Measurements from ENCODE around the gene NUDT15.

Gene NUDT15

DNA sequence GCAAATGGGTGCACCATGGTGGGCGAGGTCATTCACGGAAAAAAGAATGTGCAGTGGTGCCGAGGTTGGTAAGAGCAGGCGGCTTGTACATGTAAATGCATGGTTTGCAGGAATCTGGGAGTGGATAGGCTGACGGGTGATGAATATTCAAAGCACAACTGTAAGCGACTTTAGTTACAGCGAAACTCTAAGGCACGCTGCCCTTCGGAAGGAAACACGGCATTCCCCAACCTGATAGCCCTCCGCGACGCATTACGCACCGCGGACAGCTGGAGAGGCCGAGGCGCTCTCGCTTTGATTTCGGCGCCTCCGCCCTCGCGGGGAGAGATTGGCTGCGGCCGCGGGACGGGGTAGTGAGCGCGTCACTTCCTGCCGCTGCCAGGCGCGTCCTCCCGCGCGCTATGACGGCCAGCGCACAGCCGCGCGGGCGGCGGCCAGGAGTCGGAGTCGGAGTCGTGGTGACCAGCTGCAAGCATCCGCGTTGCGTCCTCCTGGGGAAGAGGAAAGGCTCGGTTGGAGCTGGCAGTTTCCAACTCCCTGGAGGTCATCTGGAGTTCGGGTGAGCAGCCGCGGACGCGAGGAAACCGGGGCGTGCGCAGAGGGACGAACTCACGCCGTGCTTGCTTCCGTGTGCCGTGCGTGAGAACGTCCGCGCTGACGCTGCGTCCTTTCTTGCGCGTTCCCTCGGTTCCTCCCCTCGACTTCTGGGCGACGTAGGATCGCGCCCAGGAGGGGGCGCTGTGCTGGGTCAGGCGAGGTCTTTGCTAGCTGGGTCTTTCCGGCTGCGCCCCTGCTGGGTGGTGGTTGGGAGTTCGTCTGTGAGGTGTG is at the start of gene NUDT15:
NUDT15 (plus strand) TSS at position 381 of the 828 bp plus-strand sequence; CDS start at position 402, 21 bp downstream.
- Histone ChIP-seq H3K4me2 (ENCODE audit: low read length) (peak within 1 kb of the TSS; percentile 79), H3K4me1 (ENCODE audit: control insufficient read depth, low read length) (peaks cover 25% of the 10 kb centered on the region), H3K36me3 (ENCODE audit: control insufficient read depth, low read length) (peaks cover 48% of the 10 kb centered on the region), H4K20me1 (ENCODE audit: control insufficient read depth, insufficient read depth, low read depth, low read length) (no peaks in the 10 kb centered on the region), H3K79me2 (ENCODE audit: control insufficient read depth, low read length) (peaks cover 55% of the 10 kb centered on the region), H3K9me3 (ENCODE audit: control insufficient read depth, insufficient read depth, low read length) (peaks cover 9% of the 10 kb centered on the region), H3K9me2 (replicated peaks; ENCODE audit: control insufficient read depth, low read length) (no peaks in the 10 kb centered on the region), H3K27me3 (ENCODE audit: control insufficient read depth, low read length) (no peaks in the 10 kb centered on the region), H3F3A (ENCODE audit: control insufficient read depth, insufficient read depth) (peaks cover 13% of the 10 kb centered on the region; the same call in 1 of the 2 replicates), H3K27ac (ENCODE audit: low read depth, low read length) (peak within 1 kb of the TSS; percentile 79), H3K4me3 (ENCODE audit: low read length) (peak within 1 kb of the TSS; percentile 85)
- TF ChIP-seq, protein P1, sequence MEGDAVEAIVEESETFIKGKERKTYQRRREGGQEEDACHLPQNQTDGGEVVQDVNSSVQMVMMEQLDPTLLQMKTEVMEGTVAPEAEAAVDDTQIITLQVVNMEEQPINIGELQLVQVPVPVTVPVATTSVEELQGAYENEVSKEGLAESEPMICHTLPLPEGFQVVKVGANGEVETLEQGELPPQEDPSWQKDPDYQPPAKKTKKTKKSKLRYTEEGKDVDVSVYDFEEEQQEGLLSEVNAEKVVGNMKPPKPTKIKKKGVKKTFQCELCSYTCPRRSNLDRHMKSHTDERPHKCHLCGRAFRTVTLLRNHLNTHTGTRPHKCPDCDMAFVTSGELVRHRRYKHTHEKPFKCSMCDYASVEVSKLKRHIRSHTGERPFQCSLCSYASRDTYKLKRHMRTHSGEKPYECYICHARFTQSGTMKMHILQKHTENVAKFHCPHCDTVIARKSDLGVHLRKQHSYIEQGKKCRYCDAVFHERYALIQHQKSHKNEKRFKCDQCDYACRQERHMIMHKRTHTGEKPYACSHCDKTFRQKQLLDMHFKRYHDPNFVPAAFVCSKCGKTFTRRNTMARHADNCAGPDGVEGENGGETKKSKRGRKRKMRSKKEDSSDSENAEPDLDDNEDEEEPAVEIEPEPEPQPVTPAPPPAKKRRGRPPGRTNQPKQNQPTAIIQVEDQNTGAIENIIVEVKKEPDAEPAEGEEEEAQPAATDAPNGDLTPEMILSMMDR (IDR thresholded peaks at IDR 0.05; ENCODE audit: low read depth, low read length, poor library complexity, severe bottlenecking), result peak; percentile 97
- TF ChIP-seq EZH2phosphoT487 (IDR thresholded peaks at IDR 0.05; ENCODE audit: borderline replicate concordance, low read length), result no peak

DNA sequence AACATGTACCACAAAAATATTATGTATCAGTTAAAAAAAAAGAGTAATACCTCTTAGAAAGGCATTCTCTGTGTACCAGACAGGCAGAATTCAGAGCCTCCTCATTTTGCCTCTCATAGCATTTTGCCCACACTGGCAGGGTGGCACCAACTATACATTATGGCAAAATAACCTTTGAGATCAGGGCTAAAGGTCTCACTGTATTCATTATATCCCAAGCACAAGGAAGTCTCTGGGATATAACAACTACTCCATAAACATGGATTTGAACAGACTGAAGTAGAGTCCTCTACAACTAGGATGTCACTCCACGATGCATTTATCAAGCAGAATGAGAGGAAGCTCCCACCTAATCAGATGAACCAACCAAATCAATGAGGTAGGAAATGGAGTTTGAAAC is 47.1 kb upstream of the NUDT15 start:
- H3K36me3 ChIP-seq (ENCODE audit: control insufficient read depth, low read length), result peaks cover 79% of the 10 kb centered on the region
- H4K20me1 ChIP-seq (ENCODE audit: control insufficient read depth, insufficient read depth, low read depth, low read length), result no peaks in the 10 kb centered on the region
- H3K4me3 ChIP-seq (ENCODE audit: low read length), result no peak overlapping the region

GRCh38 chr13:47990920-47991466 is 46.5 kb upstream of the NUDT15 start:
- Histone ChIP-seq H3K36me3 (ENCODE audit: control insufficient read depth, low read length) (peaks cover 76% of the 10 kb centered on the region), H3K27ac (ENCODE audit: low read depth, low read length) (no peak overlapping the region), H3K27me3 (ENCODE audit: control insufficient read depth, low read length) (no peaks in the 10 kb centered on the region), H3F3A (ENCODE audit: control insufficient read depth, insufficient read depth) (no peaks in the 10 kb centered on the region; the same call in 1 of the 2 replicates), H3K79me2 (ENCODE audit: control insufficient read depth, low read length) (peaks cover 49% of the 10 kb centered on the region), H3K4me2 (ENCODE audit: low read length) (no peak overlapping the region), H3K9me2 (replicated peaks; ENCODE audit: control insufficient read depth, low read length) (no peaks in the 10 kb centered on the region), H3K9me3 (ENCODE audit: control insufficient read depth, insufficient read depth, low read length) (no peaks in the 10 kb centered on the region), H3K4me1 (ENCODE audit: control insufficient read depth, low read length) (no peaks in the 10 kb centered on the region), H3K4me3 (ENCODE audit: low read length) (no peak overlapping the region), H4K20me1 (ENCODE audit: control insufficient read depth, insufficient read depth, low read depth, low read length) (no peaks in the 10 kb centered on the region)
- TF ChIP-seq, protein P1 (IDR thresholded peaks at IDR 0.05; ENCODE audit: low read depth, low read length, poor library complexity, severe bottlenecking), result no peak
- no peak for TF ChIP-seq EZH2phosphoT487 (IDR thresholded peaks at IDR 0.05; ENCODE audit: borderline replicate concordance, low read length)

More for the DNA sequence above, 47.1 kb upstream of the NUDT15 start:
- Histone ChIP-seq H3K4me2 (ENCODE audit: low read length) (no peak overlapping the region), H3K4me1 (ENCODE audit: control insufficient read depth, low read length) (no peaks in the 10 kb centered on the region), H3F3A (ENCODE audit: control insufficient read depth, insufficient read depth) (no peaks in the 10 kb centered on the region; the same call in 1 of the 2 replicates), H3K9me2 (replicated peaks; ENCODE audit: control insufficient read depth, low read length) (no peaks in the 10 kb centered on the region), H3K27me3 (ENCODE audit: control insufficient read depth, low read length) (no peaks in the 10 kb centered on the region), H3K79me2 (ENCODE audit: control insufficient read depth, low read length) (peaks cover 46% of the 10 kb centered on the region), H3K9me3 (ENCODE audit: control insufficient read depth, insufficient read depth, low read length) (no peaks in the 10 kb centered on the region), H3K27ac (ENCODE audit: low read depth, low read length) (no peak overlapping the region)
- TF ChIP-seq, protein P1 (IDR thresholded peaks at IDR 0.05; ENCODE audit: low read depth, low read length, poor library complexity, severe bottlenecking), result no peak
- TF ChIP-seq EZH2phosphoT487 (IDR thresholded peaks at IDR 0.05; ENCODE audit: borderline replicate concordance, low read length), result no peak
